ENCODE data around the gene HRH2. TPM values are rescaled to one million over a fixed set of nuclear protein-coding genes. Genes with fewer than 3 reads are reported as not detected.

HRH2 gene
- total RNA-seq, 1 experiment from 2014 or later, result 3.3 TPM

GRCh38 chr5:175654807-175655206 lies 3.1 kb upstream of the HRH2 start:
- Mint-ChIP-seq H3K4me3 (no peak overlapping the region), H3K27ac (no peak overlapping the region), H3K4me1 (peaks cover 27 to 33% of the 10 kb centered on the region in 2 experiments), H3K9me3 (peaks cover 15 to 20% of the 10 kb centered on the region in 2 experiments), H3K27me3 (ENCODE audit: low read depth) (peaks cover 27% of the 10 kb centered on the region), H3K36me3 (ENCODE audit: insufficient read depth in 1 of 3, low read depth in 3 of 3) (peaks cover 14 to 22% (median 15%) of the 10 kb centered on the region in 3 experiments)
- no peak for DNase-seq
- H3K4me1 ChIP-seq (ENCODE audit: insufficient read depth, low read length), result no peaks in the 10 kb centered on the region
- H2BK12ac ChIP-seq (ENCODE audit: insufficient read length, low read depth, low read length), result no peak overlapping the region
- H3K27ac ChIP-seq (ENCODE audit: insufficient read length, low read depth, low read length), result no peak overlapping the region
- no peak overlapping the region for H3K18ac ChIP-seq (ENCODE audit: insufficient read length, low read depth, low read length)
- WGBS (ENCODE audit: extremely low coverage, insufficient read length, low lambda C conversion rate), result no CpG with 5 or more reads among the region's 8 CpGs
- H2AK5ac ChIP-seq (ENCODE audit: insufficient read length, low read length), result no peak overlapping the region
- no peak overlapping the region for H2BK120ac ChIP-seq (ENCODE audit: low read depth, low read length, poor library complexity, severe bottlenecking)
- H3K23ac ChIP-seq (ENCODE audit: insufficient read length, low read depth, low read length), result no peak overlapping the region
- no peaks in the 10 kb centered on the region for H3K27me3 ChIP-seq (ENCODE audit: insufficient read depth, low read length)
- H3K79me1 ChIP-seq (ENCODE audit: insufficient read depth, low read depth, low read length, poor library complexity, severe bottlenecking), result no peaks in the 10 kb centered on the region
- no peak overlapping the region for H2AFZ ChIP-seq (ENCODE audit: low read length)
- no peak overlapping the region for H4K91ac ChIP-seq (ENCODE audit: insufficient read length, low read depth, low read length)
- H3K9ac ChIP-seq (ENCODE audit: extremely low read depth, insufficient read length, low read length), result no peak overlapping the region
- TF ChIP-seq CTCF (conservative IDR thresholded peaks at IDR 0.05), result no peak
- no peak overlapping the region for H4K5ac ChIP-seq (ENCODE audit: insufficient read length, low read depth, low read length)
- H2BK15ac ChIP-seq (ENCODE audit: low read depth, low read length), result no peak overlapping the region
- H3K56ac ChIP-seq (ENCODE audit: insufficient read length, low read depth, low read length), result no peak overlapping the region
- H3K23me2 ChIP-seq (ENCODE audit: insufficient read length, low read depth, low read length, poor library complexity, severe bottlenecking), result peaks cover 6% of the 10 kb centered on the region
- no peak overlapping the region for H3K4ac ChIP-seq (ENCODE audit: low read depth, low read length)
- no peak overlapping the region for H2BK20ac ChIP-seq (ENCODE audit: low read depth, low read length, poor library complexity, severe bottlenecking)
- peak overlapping the region; percentile 26; the same call in 1 of the 2 replicates for H3K14ac ChIP-seq (ENCODE audit: insufficient read depth, low read length)
- no peaks in the 10 kb centered on the region for H3K79me2 ChIP-seq (ENCODE audit: insufficient read depth, low read length)
- H3K4me2 ChIP-seq (ENCODE audit: insufficient read depth, insufficient read length, low read length), result no peak overlapping the region
- no peak overlapping the region for H3T11ph ChIP-seq (ENCODE audit: low read length)
- H3K9me3 ChIP-seq (ENCODE audit: control insufficient read depth, low read depth, low read length), result peaks cover 8% of the 10 kb centered on the region
- no peak overlapping the region for H2BK5ac ChIP-seq (ENCODE audit: insufficient read length, low read length)
- H4K8ac ChIP-seq (replicated peaks; ENCODE audit: insufficient read length, low read depth, low read length), result no peak overlapping the region
- no peaks in the 10 kb centered on the region for H4K20me1 ChIP-seq (ENCODE audit: control insufficient read depth, insufficient read depth, insufficient read length)
